Erythroblast (primary cell): ENCODE data around the gene SLC66A2.

Experiments used
- DNase-seq, 2 experiments: peaks; one replicate each; lab custom pipeline; 2025; lab: John Stamatoyannopoulos, UW
- GATA1 ChIP-seq: IDR thresholded peaks from 2 replicates; pipeline ENCODE4 v1.6.1; 2011; ENCODE audit warnings: low read depth, mild to moderate bottlenecking, control low read depth, low read length, moderate library complexity
- POLR2A ChIP-seq: IDR thresholded peaks from 2 replicates; pipeline ENCODE4 v1.6.1; 2011; ENCODE audit warnings: mild to moderate bottlenecking, low read length

SLC66A2 gene

DNA sequence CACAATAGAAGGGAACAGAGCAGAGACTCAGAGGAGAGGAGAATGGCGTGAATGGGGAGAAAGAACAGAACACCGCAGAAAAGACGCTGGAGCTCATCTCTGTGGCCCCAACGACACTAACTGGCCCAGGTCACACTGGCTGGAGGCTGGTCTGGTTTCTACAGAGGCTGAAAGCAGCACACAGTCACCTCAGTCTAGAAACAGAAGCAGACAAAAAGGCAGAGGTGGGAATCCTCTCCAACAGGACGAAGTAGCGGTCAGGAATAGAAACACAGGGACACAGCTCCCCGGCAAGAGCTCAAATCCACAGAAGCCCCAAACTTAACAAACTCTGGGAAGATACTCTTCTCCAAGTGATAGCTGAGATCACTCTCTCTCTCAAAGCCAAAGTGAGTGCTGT, 9.2 kb downstream of the SLC66A2 start:
- no peak for TF ChIP-seq POLR2A
- no peak for TF ChIP-seq GATA1

DNA sequence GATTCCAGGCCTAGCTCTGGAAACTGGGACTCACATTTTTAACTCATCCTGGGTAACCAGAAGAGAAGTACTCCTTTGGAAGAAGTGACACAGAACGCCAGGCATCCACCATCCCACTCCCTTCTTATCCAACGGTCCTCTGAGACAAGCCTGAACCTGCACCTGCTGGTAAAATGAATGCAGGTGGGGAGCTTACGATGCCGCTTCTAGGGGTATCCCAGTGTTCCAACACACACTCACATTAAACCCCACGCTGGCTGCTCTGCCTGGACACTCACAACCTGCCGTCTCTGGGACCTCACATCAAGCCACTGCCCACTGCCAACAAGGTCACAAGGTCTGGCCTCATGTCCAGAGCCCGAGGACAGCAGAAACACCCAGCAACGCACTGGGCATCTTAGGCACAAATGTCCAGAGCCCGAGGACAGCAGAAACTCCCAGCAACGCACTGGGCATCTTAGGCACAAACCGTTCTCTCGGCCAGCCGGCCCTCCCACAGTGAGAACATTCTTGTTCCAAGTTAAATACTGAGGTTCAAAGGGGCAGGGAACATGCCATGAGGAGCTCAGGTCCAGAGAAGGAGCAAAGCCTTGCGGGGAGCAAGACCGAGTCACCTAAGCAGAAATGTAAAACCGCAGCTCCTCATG, 9.9 kb downstream of the SLC66A2 start:
- TF ChIP-seq POLR2A, result no peak
- no peak for TF ChIP-seq GATA1
- no peak for DNase-seq

More for the DNA sequence above, 9.2 kb downstream of the SLC66A2 start:
- no peak for DNase-seq

DNA sequence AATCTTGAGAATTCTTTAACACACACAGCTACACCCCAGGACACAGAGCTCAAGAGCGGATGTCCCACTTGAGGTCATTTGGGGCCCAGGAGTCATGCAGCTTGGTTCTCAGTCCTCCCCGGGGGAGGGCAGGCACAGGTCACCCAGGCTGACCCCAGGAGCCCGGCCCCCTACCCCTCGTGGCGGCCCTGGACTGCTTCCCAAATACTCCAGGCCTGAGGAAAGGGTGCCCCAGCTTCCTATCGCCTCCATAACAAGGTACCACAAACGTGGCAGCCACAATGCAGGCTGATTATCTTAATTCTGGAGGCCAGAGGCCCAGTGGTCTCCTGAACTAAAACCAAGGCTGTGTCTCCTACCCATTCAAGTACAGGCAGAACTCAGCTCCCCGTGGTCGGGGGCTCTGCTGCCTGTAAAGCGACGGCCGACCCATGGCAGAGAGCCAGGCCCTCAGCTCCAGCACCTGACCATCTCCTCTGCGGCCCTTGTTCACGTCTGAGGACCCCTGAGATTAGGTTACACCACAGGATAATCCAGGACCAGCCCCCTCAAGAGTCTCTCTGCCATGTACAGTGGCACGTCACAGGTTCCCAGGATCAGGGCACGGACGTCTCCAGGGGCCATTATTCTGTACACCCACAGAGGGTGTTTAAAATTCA, 10.5 kb downstream of the SLC66A2 start:
- DNase-seq, result no peak
- TF ChIP-seq GATA1 (no peak), POLR2A (no peak)

DNA sequence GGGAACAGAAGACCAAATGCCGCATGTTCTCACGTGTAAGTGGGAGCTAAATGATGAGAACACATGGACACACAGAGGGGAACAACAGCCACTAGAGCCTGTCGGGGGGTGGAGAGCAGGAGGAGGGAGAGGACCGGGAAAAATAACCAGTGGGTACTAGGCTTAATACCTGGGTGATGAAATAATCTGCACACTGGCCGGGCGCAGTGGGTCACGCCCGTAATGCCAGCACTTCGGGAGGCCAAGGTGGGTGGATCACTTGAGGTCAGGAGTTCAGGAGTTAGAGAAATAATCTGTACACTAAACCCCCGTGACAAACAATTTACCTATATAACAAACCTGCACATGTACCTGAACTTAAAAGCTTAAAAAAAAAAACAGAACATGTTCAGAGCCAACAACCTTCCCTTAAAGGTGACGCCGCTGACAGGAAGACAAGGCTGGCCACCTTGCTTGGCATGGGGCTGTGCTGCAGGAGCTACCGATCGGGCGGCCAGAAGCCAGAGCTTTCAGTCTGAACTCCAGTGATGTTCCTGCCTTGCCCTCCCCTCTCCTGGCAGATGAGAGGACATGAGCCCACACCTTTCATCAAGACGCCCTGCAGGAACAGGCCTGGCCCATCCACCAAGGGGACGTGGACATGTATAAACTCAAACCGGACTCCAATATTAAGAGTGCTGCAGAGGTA, 11.2 kb downstream of the SLC66A2 start:
- TF ChIP-seq GATA1 (no peak), POLR2A (no peak)
- DNase-seq, result no peak

DNA sequence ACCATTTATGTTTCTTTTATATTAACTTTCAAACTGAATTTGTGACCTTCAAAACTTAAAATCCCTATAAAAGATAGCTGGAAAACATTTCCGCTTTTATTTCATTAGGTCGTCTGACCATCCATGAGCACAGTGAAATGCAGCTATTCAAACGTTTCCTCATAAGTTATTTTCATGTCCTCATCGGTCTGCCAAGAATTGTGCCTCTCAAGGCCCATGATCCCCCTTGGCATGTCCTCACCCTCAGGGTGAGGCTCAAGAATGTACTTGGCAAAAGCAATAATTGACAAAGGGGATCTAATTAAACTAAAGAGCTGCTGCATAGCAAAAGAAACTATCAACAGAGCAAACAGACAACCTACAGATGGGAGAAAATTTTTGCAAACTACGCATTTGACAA, 12.4 kb downstream of the SLC66A2 start:
- TF ChIP-seq POLR2A (no peak), GATA1 (no peak)
- no peak for DNase-seq

DNA sequence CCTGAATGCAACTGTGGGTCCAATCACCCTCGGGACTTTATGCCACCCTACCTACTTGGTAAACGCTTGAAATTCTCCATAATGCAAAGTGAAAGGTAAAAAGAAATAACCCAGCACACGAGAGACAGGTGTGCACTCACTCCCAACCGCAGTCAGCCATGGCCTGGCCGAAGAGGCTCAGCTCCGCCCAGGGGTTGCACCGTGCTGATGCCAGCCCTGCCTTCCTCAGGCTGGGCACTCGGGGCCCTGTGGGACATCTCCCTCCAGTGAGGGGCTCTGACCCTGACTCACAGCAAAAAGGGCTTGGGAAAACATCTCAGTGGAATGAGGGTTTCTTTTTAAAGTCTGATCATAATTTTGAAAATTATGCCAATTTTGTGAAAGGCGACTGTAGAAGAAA, 13.3 kb downstream of the SLC66A2 start:
- no peak for DNase-seq
- TF ChIP-seq POLR2A (no peak), GATA1 (no peak)

DNA sequence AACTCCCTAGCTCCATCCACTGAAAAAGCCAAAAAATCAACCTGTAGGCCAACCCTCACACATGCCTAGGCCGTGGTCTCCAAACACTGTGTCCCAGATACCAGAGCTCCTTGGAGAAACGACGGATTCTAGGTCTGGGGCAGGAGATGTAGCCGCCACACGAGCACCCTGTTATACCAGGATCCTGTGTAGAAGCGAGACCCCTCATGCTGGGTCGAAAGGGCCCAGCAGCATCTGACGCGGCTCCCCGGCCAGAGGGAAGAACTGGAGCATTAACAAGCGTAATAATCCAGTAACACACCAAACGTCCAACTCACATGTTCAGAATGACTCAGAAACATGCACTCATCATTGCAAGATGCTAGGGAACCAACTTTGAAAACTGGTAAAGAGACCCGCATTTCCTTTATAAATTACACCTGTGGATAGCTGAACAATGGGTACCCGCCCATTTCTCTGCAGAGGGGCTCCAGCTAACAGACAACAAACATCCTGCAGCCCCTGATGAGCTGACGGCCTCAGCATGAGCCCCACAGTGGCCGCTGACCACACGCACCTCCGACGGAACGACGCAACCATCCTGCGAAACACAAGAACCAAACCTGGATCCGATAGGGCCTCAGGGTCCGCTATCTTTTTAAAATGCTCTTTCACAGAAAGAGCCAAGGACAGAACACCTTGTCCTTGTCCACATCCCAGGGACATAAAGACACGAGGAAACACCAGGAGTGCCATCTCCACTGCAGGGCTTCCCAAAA, 14.2 kb downstream of the SLC66A2 start:
- DNase-seq, result no peak
- TF ChIP-seq GATA1 (no peak), POLR2A (no peak)

DNA sequence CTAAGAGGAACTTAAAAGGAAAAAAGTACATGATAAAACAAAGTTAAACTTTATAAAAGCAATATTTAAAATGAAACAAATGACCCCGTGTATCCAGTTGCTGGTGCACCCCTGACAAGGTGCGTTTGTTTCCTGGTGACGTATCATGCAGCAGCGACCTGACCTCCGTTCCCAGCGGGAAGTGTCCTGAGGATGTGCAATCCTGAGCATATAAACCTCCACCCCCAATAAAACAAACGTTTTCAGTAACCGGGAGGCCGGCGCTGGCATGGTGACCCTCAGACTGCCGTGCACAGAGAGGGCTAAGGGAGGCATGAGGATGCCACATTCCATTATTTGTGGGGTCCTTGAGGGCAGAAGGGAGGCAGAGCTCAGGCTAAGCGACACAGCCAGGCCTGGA, 14.8 kb downstream of the SLC66A2 start:
- TF ChIP-seq GATA1, result no peak
- TF ChIP-seq POLR2A, result no peak
- DNase-seq, result no peak

DNA sequence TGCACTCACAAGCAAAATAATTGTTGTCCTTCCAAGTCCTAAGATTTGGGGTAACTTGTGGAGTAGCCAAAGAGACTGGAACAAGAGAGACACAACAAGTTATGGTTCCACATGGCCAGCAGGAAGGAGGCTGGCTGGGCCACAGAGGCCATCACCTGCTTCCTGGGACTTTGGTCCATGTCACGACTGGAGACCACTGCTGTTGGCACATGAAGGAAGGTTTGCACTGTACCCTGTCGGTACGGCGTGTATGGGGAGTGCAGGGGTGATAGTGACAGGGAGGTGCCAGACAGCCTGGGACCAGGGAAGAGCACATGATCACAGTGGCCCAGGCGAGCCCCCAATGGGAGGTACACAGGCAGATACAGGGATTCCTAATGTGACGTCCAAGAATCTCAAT, 15.5 kb downstream of the SLC66A2 start:
- DNase-seq, result no peak
- no peak for TF ChIP-seq GATA1
- no peak for TF ChIP-seq POLR2A

DNA sequence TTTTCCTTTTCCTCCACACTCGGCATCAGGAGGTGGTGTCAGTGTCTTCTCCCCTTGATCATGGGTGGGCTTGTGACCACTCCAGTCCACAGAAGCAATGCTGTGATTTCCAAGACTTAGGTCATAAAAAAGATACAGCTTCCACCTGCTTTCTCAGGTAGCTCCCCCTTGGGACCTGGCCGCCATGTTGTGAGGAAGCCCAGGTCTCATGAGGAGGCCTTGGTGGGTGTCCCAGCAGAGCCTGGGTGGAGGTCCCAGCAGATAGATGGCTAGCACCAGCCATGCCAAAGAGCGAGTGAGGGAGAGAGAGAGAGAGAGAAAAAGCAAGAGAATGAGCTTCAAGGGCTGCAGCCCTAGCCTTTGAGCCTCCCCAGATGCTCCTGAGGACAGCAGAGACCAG, 16.0 kb downstream of the SLC66A2 start:
- DNase-seq, result peak; percentile 42 to 57
- TF ChIP-seq GATA1, result no peak
- TF ChIP-seq POLR2A, result no peak

DNA sequence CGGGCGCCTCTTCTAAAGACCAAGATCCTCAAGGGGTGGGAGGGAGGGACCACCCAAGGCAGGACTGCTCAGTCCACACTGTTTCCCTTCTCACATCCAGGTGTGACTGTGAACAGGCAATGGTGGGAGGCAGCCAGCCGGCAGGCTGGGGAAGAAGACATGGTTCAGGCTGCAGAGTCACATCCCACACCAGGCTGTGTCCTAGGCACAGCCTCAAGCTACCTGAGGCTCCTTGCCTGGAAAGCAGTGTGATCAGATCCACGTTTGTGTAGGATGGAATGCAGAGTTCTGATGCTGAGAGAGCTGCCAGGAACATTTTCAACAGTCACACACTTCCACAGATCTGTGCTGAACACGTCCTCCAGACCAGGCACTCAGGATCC, 16.4 kb downstream of the SLC66A2 start:
- DNase-seq, result no peak
- TF ChIP-seq POLR2A, result no peak
- TF ChIP-seq GATA1, result no peak

DNA sequence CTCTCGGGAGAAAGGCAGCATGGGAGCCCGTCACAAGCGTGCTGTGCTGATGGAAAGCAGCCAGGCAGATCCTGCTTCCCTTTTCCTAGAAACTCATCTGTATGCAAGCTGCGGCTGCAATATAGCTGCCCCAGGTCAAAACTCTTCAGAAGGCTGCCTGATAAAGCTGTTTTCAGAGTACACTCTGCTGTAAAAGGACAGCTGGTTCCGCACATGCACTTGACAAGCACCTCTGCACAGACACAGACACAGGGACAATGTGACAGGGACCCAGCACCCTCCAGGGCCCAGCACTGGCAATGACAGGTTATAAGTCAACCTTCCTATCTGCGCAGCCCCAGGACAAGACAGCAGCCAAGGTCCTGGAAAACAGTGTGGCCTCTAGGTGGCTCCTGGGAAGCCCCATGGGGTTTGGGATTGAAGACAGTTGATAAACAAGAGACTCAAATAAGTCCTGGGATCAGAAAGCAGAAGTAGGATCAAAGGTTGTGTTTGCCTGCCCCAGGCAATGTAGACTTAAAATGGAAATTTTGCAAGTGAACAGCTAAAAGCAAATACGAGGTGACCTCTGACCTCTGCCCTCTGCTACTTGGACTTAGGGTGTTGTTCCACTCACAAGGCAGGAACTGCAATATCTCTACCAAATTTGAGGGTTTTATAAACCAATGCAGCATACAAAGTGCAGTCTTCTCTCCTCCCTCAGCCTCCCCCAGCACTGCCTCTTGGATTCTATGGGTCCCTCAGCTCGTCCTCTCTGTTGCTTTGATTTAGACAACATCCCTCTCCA, 16.9 kb downstream of the SLC66A2 start:
- TF ChIP-seq POLR2A (no peak), GATA1 (no peak)
- no peak for DNase-seq

DNA sequence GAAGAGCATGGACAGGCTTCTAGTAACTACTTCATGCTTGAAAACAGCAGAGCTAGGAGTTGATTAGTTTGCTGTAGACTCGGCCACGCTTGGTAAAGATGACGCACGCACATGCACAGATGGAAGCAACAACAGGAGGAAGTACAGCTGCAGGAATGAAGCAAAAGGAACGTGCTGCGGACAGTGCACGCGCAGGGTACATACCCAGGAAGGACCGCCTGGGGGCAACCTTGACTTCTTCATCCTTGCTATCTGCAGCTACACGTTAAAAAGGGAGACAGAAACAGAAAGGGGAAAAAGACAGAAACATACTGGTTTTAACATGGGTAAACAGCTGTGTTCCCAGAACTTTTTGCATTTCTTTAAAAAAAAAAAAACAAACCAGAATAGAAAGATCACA, 17.7 kb downstream of the SLC66A2 start:
- no peak for TF ChIP-seq POLR2A
- no peak for TF ChIP-seq GATA1
- DNase-seq, result no peak
